Measurements from ENCODE around the gene PSMA1. TPM values are rescaled to one million over a fixed set of nuclear protein-coding genes. Genes with fewer than 3 reads are reported as not detected.

PSMA1 gene
- total and polyA plus RNA-seq, 2 donors (not counting 1 experiment from before 2014, with no cell fraction given) = 165 to 220 TPM

GRCh38 chr11:14554959-14555358 lies 34.8 kb upstream of the PSMA1 start:
- peak in 1 of 2 donors; percentile 89 for DNase-seq (ENCODE audit: low read depth in 2 of 2)
- Histone ChIP-seq H3K79me2 (ENCODE audit: control insufficient read depth, insufficient read depth, low read length) (no peaks in the 10 kb centered on the region), H4K20me1 (ENCODE audit: control insufficient read depth, extremely low read depth, insufficient read depth, low read length) (no peaks in the 10 kb centered on the region), H3K27me3 (ENCODE audit: control insufficient read depth, insufficient read depth, low read length) (no peaks in the 10 kb centered on the region), H3K4me2 (ENCODE audit: extremely low read depth, insufficient read depth, low read length) (no peak overlapping the region), H3K36me3 (ENCODE audit: control insufficient read depth, insufficient read depth, low read length) (no peaks in the 10 kb centered on the region), H3K4me1 (ENCODE audit: control insufficient read depth, extremely low read depth, insufficient read depth, low read length) (no peaks in the 10 kb centered on the region), H3K27ac (ENCODE audit: insufficient read depth, low read length) (no peak overlapping the region), H3K9ac (ENCODE audit: insufficient read depth, low read length) (no peak overlapping the region), H3K4me3 (replicated peaks in 1 of 4; ENCODE audit: control extremely low read depth in 1 of 4, insufficient read depth in 1 of 4, low read depth in 3 of 4, low read length in 4 of 4) (no peak overlapping the region), H2AFZ (ENCODE audit: low read length) (no peak overlapping the region), H3K9me3 (ENCODE audit: control insufficient read depth, insufficient read depth, low read depth, low read length) (no peaks in the 10 kb centered on the region)
- TF ChIP-seq CTCF (conservative IDR thresholded peaks at IDR 0.05 in 1 of 2, IDR thresholded peaks at IDR 0.05 in 1 of 2; ENCODE audit: low read depth in 1 of 2, low read length in 2 of 2) (no peak), EZH2 (IDR thresholded peaks at IDR 0.05; ENCODE audit: low read length, missing control alignments) (no peak)

- H3K4me2 ChIP-seq (ENCODE audit: extremely low read depth, insufficient read depth, low read length) = no peak overlapping the region
- TF ChIP-seq EZH2 (IDR thresholded peaks at IDR 0.05; ENCODE audit: low read length, missing control alignments) = no peak
- no peak for TF ChIP-seq CTCF (conservative IDR thresholded peaks at IDR 0.05 in 1 of 2, IDR thresholded peaks at IDR 0.05 in 1 of 2; ENCODE audit: low read depth in 1 of 2, low read length in 2 of 2)
- no peaks in the 10 kb centered on the region for H3K9me3 ChIP-seq (ENCODE audit: control insufficient read depth, insufficient read depth, low read depth, low read length)
- no peak for DNase-seq (ENCODE audit: low read depth in 2 of 2)
- no peak overlapping the region for H3K4me3 ChIP-seq (replicated peaks in 1 of 4; ENCODE audit: control extremely low read depth in 1 of 4, insufficient read depth in 1 of 4, low read depth in 3 of 4, low read length in 4 of 4)
- H3K4me1 ChIP-seq (ENCODE audit: control insufficient read depth, extremely low read depth, insufficient read depth, low read length) = no peaks in the 10 kb centered on the region
- H3K9ac ChIP-seq (ENCODE audit: insufficient read depth, low read length) = no peak overlapping the region
- no peaks in the 10 kb centered on the region for H4K20me1 ChIP-seq (ENCODE audit: control insufficient read depth, extremely low read depth, insufficient read depth, low read length)
- no peak overlapping the region for H3K27ac ChIP-seq (ENCODE audit: insufficient read depth, low read length)
- H3K27me3 ChIP-seq (ENCODE audit: control insufficient read depth, insufficient read depth, low read length) = no peaks in the 10 kb centered on the region
- H3K79me2 ChIP-seq (ENCODE audit: control insufficient read depth, insufficient read depth, low read length) = no peaks in the 10 kb centered on the region
- no peaks in the 10 kb centered on the region for H3K36me3 ChIP-seq (ENCODE audit: control insufficient read depth, insufficient read depth, low read length)
- no peak overlapping the region for H2AFZ ChIP-seq (ENCODE audit: low read length)
Observed at GRCh38 chr11:14552089-14552488, 31.9 kb upstream of the PSMA1 start.

- H3K36me3 ChIP-seq (ENCODE audit: control insufficient read depth, insufficient read depth, low read length) = no peaks in the 10 kb centered on the region
Observed at GRCh38 chr11:14551380-14551779, 31.2 kb upstream of the PSMA1 start.

More at GRCh38 chr11:14551380-14551779, 31.2 kb upstream of the PSMA1 start:
- Histone ChIP-seq H3K9ac (ENCODE audit: insufficient read depth, low read length) (no peak overlapping the region), H3K27me3 (ENCODE audit: control insufficient read depth, insufficient read depth, low read length) (no peaks in the 10 kb centered on the region), H3K27ac (ENCODE audit: insufficient read depth, low read length) (no peak overlapping the region), H3K4me2 (ENCODE audit: extremely low read depth, insufficient read depth, low read length) (no peak overlapping the region), H2AFZ (ENCODE audit: low read length) (no peak overlapping the region), H3K4me1 (ENCODE audit: control insufficient read depth, extremely low read depth, insufficient read depth, low read length) (no peaks in the 10 kb centered on the region), H3K9me3 (ENCODE audit: control insufficient read depth, insufficient read depth, low read depth, low read length) (no peaks in the 10 kb centered on the region), H3K79me2 (ENCODE audit: control insufficient read depth, insufficient read depth, low read length) (no peaks in the 10 kb centered on the region), H4K20me1 (ENCODE audit: control insufficient read depth, extremely low read depth, insufficient read depth, low read length) (no peaks in the 10 kb centered on the region), H3K4me3 (replicated peaks in 1 of 4; ENCODE audit: control extremely low read depth in 1 of 4, insufficient read depth in 1 of 4, low read depth in 3 of 4, low read length in 4 of 4) (no peak overlapping the region)
- DNase-seq (ENCODE audit: low read depth in 2 of 2) = no peak
- TF ChIP-seq CTCF (conservative IDR thresholded peaks at IDR 0.05 in 1 of 2, IDR thresholded peaks at IDR 0.05 in 1 of 2; ENCODE audit: low read depth in 1 of 2, low read length in 2 of 2) (no peak), EZH2 (IDR thresholded peaks at IDR 0.05; ENCODE audit: low read length, missing control alignments) (no peak)

Measured in fibroblast of lung (primary cell).